HepG2 (cell line): ENCODE measurements around the gene MLX. TPM values are rescaled to one million over a fixed set of nuclear protein-coding genes. Genes with fewer than 3 reads are reported as not detected.

Experiments used
- ATF4 ChIP-seq, 2 experiments: fragments of 450-650 bp in 1 of 2; sonication (generic) in 1 of 2; formaldehyde crosslinking; IDR thresholded peaks; 2 replicates each; pipeline versions ENCODE4 v1.5.0 to v1.8.0; 2020 to 2022; ENCODE audit warnings: mild to moderate bottlenecking in 1 of 2, missing genetic modification reagents in 1 of 2
- CERS6 ChIP-seq: sonication (generic); formaldehyde crosslinking; IDR thresholded peaks from 2 replicates; pipeline ENCODE4 v1.5.0; 2020; ENCODE audit warnings: missing genetic modification reagents
- ETV6 ChIP-seq: sonication (generic); formaldehyde crosslinking; conservative IDR thresholded peaks from 2 replicates; pipeline ENCODE4 v1.4.0; 2020; ENCODE audit warnings: missing genetic modification reagents
- HNF4A ChIP-seq: sonication (generic); formaldehyde crosslinking; IDR thresholded peaks from 2 replicates; pipeline ENCODE4 v1.4.0; 2020; ENCODE audit warnings: missing genetic modification reagents
- SAP130 ChIP-seq: IDR thresholded peaks from 2 replicates; pipeline ENCODE4 v1.6.1; 2016; ENCODE audit warnings: low read depth
- SKI ChIP-seq: fragments of 450-650 bp; IDR thresholded peaks from one replicate; pipeline ENCODE4 v1.6.1; 2018; ENCODE audit warnings: mild to moderate bottlenecking; ENCODE audit not compliant: partially characterized antibody
- SNAI1 ChIP-seq: sonication (generic); formaldehyde crosslinking; IDR thresholded peaks from 2 replicates; pipeline ENCODE4 v1.5.0; 2020; ENCODE audit warnings: mild to moderate bottlenecking, missing genetic modification reagents, borderline replicate concordance
- TFDP1 ChIP-seq: IDR thresholded peaks from 2 replicates; pipeline ENCODE4 v1.6.1; 2016; ENCODE audit warnings: missing compliant biosample characterization, missing genetic modification reagents, borderline replicate concordance
- THAP7 ChIP-seq: sonication (generic); formaldehyde crosslinking; IDR thresholded peaks from 2 replicates; pipeline ENCODE4 v1.8.1; 2023; ENCODE audit warnings: mild to moderate bottlenecking, missing genetic modification reagents
- ZBTB34 ChIP-seq: sonication (generic); formaldehyde crosslinking; IDR thresholded peaks from 2 replicates; pipeline ENCODE4 v1.8.0; 2022; ENCODE audit warnings: mild to moderate bottlenecking, missing genetic modification reagents
- ZBTB44 ChIP-seq: sonication (generic); formaldehyde crosslinking; IDR thresholded peaks from 2 replicates; pipeline ENCODE4 v1.4.0; 2020; ENCODE audit warnings: missing genetic modification reagents
- ZC3H13 ChIP-seq: sonication (generic); formaldehyde crosslinking; IDR thresholded peaks from 2 replicates; pipeline ENCODE4 v1.8.1; 2023; ENCODE audit warnings: mild to moderate bottlenecking, missing genetic modification reagents, moderate library complexity
- ZFY ChIP-seq: sonication (generic); formaldehyde crosslinking; IDR thresholded peaks from 2 replicates; pipeline ENCODE4 v1.4.0; 2020; ENCODE audit warnings: missing genetic modification reagents
- ZNF230 ChIP-seq: sonication (generic); formaldehyde crosslinking; IDR thresholded peaks from 2 replicates; pipeline ENCODE4 v1.4.0; 2020; ENCODE audit warnings: mild to moderate bottlenecking, missing genetic modification reagents
- ZNF292 ChIP-seq: sonication (generic); formaldehyde crosslinking; IDR thresholded peaks from 2 replicates; pipeline ENCODE4 v1.8.1; 2022; ENCODE audit warnings: mild to moderate bottlenecking, low read depth, missing genetic modification reagents, borderline replicate concordance
- ZNF431 ChIP-seq: sonication (generic); formaldehyde crosslinking; IDR thresholded peaks from 2 replicates; pipeline ENCODE4 v1.9.0; 2022; ENCODE audit warnings: missing genetic modification reagents, low read depth, mild to moderate bottlenecking, borderline replicate concordance
- ZNF451 ChIP-seq: sonication (generic); formaldehyde crosslinking; IDR thresholded peaks from 2 replicates; pipeline ENCODE4 v1.5.0; 2020; ENCODE audit warnings: mild to moderate bottlenecking, missing genetic modification reagents
- ZNF770 ChIP-seq: sonication (generic); formaldehyde crosslinking; IDR thresholded peaks from 2 replicates; pipeline ENCODE4 v1.5.0; 2020; ENCODE audit warnings: mild to moderate bottlenecking, missing genetic modification reagents
- ZNF782 ChIP-seq: sonication (generic); formaldehyde crosslinking; IDR thresholded peaks from 2 replicates; pipeline ENCODE4 v1.4.0; 2020; ENCODE audit warnings: missing genetic modification reagents, mild to moderate bottlenecking, borderline replicate concordance
- polyA plus RNA-seq, 8 experiments: library from polyadenylated mRNA; depleted of rRNA in 3 of 8; stranded (reverse) in 7 of 8; unstranded in 1 of 8; fragments of >200 nt; fragmentation: Illumina TruSeq in 4 of 8; extraction: Trizol in 4 of 8; gene quantifications; 2 replicates each; pipeline versions ENCODE4 v1.2.1 to v1.2.3, GENCODE V29; 2011 to 2016; ENCODE audit warnings: low read depth in 4 of 8, missing spikeins in 1 of 8, mixed read lengths in 1 of 8; ENCODE audit not compliant: insufficient read depth in 1 of 8
- total RNA-seq, 5 experiments: library from RNA; depleted of rRNA; stranded (reverse); fragments of >200 nt; fragmentation: Illumina TruSeq; extraction: Trizol; gene quantifications; 2 replicates each; pipeline ENCODE4 v1.2.3, GENCODE V29; 2016; ENCODE audit warnings: low read depth in 1 of 5

The MLX gene
- total and polyA plus RNA-seq, 2 of the 13 experiments (the other 11 are each of a cell fraction or from before 2014, with no cell fraction given) = 38.9 to 74.4 TPM

- peak; percentile 69; the same call in 1 of the 2 replicates for TF ChIP-seq CERS6 (CRISPR knock-in tag)
- TF ChIP-seq ZNF292 = peak; percentile 27; the same call in 1 of the 2 replicates
- TF ChIP-seq ZNF230 (CRISPR knock-in tag) = peak; percentile 84
- peak; percentile 68; the same call in 1 of the 2 replicates for TF ChIP-seq ZNF770 (CRISPR knock-in tag)
- TF ChIP-seq SNAI1 = peak; percentile 90; the same call in 1 of the 2 replicates
- TF ChIP-seq ETV6 = 0 out of 2 replicates have a peak, but pooled peaks have one; percentile 4
- TF ChIP-seq SKI = peak; percentile 10
- peak; percentile 97 for TF ChIP-seq ZFY (CRISPR knock-in tag)
- peak; percentile 52 for TF ChIP-seq HNF4A (CRISPR knock-in tag)
- peak in 1 of 2 experiments; percentile 80; a peak in 2 of 4 replicates for TF ChIP-seq ATF4 (CRISPR knock-in tag; IDR thresholded peaks at IDR 0.05)
- TF ChIP-seq ZC3H13 = peak; percentile 70; the same call in 1 of the 2 replicates
- TF ChIP-seq ZBTB44 (CRISPR knock-in tag) = peak; percentile 0; the same call in 1 of the 2 replicates
- TF ChIP-seq ZNF431 = peak; percentile 51; the same call in 1 of the 2 replicates
- no peak for TF ChIP-seq THAP7 (CRISPR knock-in tag)
- TF ChIP-seq ZBTB34 = no peak
- TF ChIP-seq TFDP1 = peak; percentile 11; the same call in 1 of the 2 replicates
- TF ChIP-seq ZNF782 = peak; percentile 86; the same call in 1 of the 2 replicates
- peak; percentile 47 for TF ChIP-seq SAP130 (CRISPR knock-in tag)
- TF ChIP-seq ZNF451 = peak; percentile 72; the same call in 1 of the 2 replicates
Observed at GRCh38 chr17:42562388-42563142, 4.3 kb upstream of the MLX start (continued).
